Measurements from ENCODE around the gene ZNF892. TPM values are rescaled to one million over a fixed set of nuclear protein-coding genes. Genes with fewer than 3 reads are reported as not detected.

The ZNF892 gene
- total and polyA plus RNA-seq, 4 experiments from 2014 or later, result 0.61 to 5.9 (median 4.7) TPM; not detected in 1

GRCh38 chr2:95215018-95215612 is 7.8 kb downstream of the ZNF892 start:
- H3K36me3 ChIP-seq (ENCODE audit: insufficient read depth, low read length), result peaks cover 9% of the 10 kb centered on the region
- H3K27ac Mint-ChIP-seq, result no peak overlapping the region
- peaks cover 4 to 66% of the 10 kb centered on the region in 2 donors for H3K9me3 ChIP-seq (ENCODE audit: control insufficient read depth in 1 of 2, low read length in 2 of 2)
- ChIA-PET CTCF (ENCODE audit: partially characterized antibody) (no interaction called here), POLR2A (ENCODE audit: partially characterized antibody) (no interaction called here)
- H3K4me1 Mint-ChIP-seq, result no peaks in the 10 kb centered on the region
- peaks cover 88 to 93% of the 10 kb centered on the region in 2 donors for H3K36me3 Mint-ChIP-seq
- no peak overlapping the region for H3K27ac ChIP-seq (ENCODE audit: low read depth, low read length)
- no peaks in the 10 kb centered on the region for H3K27me3 Mint-ChIP-seq
- no peak overlapping the region for H3K4me3 Mint-ChIP-seq
- intact Hi-C loops (cut with micrococcal nuclease), result no loop called here
- no peak overlapping the region for H3K4me3 ChIP-seq (ENCODE audit: low read length in 2 of 2)
- peaks cover 15 to 96% (median 93%) of the 10 kb centered on the region in 8 donors for H3K9me3 Mint-ChIP-seq
- no peak for DNase-seq
- H3K4me1 ChIP-seq (ENCODE audit: insufficient read depth, low read length), result no peaks in the 10 kb centered on the region
- H3K27me3 ChIP-seq (ENCODE audit: insufficient read depth, low read length), result no peaks in the 10 kb centered on the region

GRCh38 chr2:95220449-95220848 is 13.1 kb downstream of the ZNF892 start:
- CTCF ChIA-PET (ENCODE audit: partially characterized antibody), result no interaction called here

DNA sequence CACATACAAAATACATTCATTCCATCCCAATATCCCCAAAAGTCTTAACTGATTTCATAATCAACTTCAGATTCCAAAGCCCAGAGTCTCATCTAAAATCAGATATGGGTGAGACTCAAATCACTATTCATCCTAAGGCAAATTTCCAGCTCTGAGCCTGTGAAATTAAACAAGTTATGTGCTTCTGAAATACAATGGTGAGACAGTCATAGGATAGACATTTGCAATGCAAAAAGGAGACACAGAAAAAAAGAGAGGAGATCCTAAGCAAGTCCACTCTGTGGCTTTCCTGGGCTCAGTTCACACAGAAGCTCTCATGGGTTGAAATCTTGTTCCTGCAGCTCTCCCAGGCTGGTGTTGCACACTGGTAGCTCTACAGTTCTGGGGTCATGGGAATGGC is 18.3 kb downstream of the ZNF892 start:
- H3K27me3 ChIP-seq (ENCODE audit: insufficient read depth, low read length), result no peaks in the 10 kb centered on the region
- H3K4me3 ChIP-seq (ENCODE audit: low read length in 2 of 2), result no peak overlapping the region
- H3K9me3 Mint-ChIP-seq, result peaks cover 0 to 88% (median 74%) of the 10 kb centered on the region in 8 donors
- no peaks in the 10 kb centered on the region for H3K4me1 ChIP-seq (ENCODE audit: insufficient read depth, low read length)
- CTCF ChIA-PET (ENCODE audit: partially characterized antibody), result no interaction called here
- H3K4me3 Mint-ChIP-seq, result no peak overlapping the region
- no peak overlapping the region for H3K27ac ChIP-seq (ENCODE audit: low read depth, low read length)
- no peaks in the 10 kb centered on the region for H3K4me1 Mint-ChIP-seq
- no peak overlapping the region for H3K27ac Mint-ChIP-seq
- no peak for DNase-seq
- intact Hi-C loops (cut with micrococcal nuclease), result no loop called here
- H3K27me3 Mint-ChIP-seq, result peaks cover 0 to 1% of the 10 kb centered on the region in 2 donors
- peaks cover 48 to 57% of the 10 kb centered on the region in 2 donors for H3K36me3 Mint-ChIP-seq
- POLR2A ChIA-PET (ENCODE audit: partially characterized antibody), result no interaction called here
- H3K36me3 ChIP-seq (ENCODE audit: insufficient read depth, low read length), result no peaks in the 10 kb centered on the region
- peaks cover 0 to 9% of the 10 kb centered on the region in 2 donors for H3K9me3 ChIP-seq (ENCODE audit: control insufficient read depth in 1 of 2, low read length in 2 of 2)

More at GRCh38 chr2:95220449-95220848, 13.1 kb downstream of the ZNF892 start:
- Histone ChIP-seq H3K4me3 (ENCODE audit: low read length in 2 of 2) (no peak overlapping the region), H3K27ac (ENCODE audit: low read depth, low read length) (no peak overlapping the region), H3K36me3 (ENCODE audit: insufficient read depth, low read length) (no peaks in the 10 kb centered on the region), H3K4me1 (ENCODE audit: insufficient read depth, low read length) (no peaks in the 10 kb centered on the region), H3K9me3 (ENCODE audit: control insufficient read depth in 1 of 2, low read length in 2 of 2) (peaks cover 4 to 44% of the 10 kb centered on the region in 2 donors), H3K27me3 (ENCODE audit: insufficient read depth, low read length) (no peaks in the 10 kb centered on the region)
- peaks cover 10 to 97% (median 87%) of the 10 kb centered on the region in 8 donors for H3K9me3 Mint-ChIP-seq
- POLR2A ChIA-PET (ENCODE audit: partially characterized antibody), result no interaction called here
- H3K4me3 Mint-ChIP-seq, result no peak overlapping the region
- H3K27me3 Mint-ChIP-seq, result no peaks in the 10 kb centered on the region
- no peak overlapping the region for H3K27ac Mint-ChIP-seq
- no peak for DNase-seq
- H3K36me3 Mint-ChIP-seq, result peaks cover 67 to 74% of the 10 kb centered on the region in 2 donors
- no peaks in the 10 kb centered on the region for H3K4me1 Mint-ChIP-seq
- intact Hi-C loops (cut with micrococcal nuclease), result no loop called here

DNA sequence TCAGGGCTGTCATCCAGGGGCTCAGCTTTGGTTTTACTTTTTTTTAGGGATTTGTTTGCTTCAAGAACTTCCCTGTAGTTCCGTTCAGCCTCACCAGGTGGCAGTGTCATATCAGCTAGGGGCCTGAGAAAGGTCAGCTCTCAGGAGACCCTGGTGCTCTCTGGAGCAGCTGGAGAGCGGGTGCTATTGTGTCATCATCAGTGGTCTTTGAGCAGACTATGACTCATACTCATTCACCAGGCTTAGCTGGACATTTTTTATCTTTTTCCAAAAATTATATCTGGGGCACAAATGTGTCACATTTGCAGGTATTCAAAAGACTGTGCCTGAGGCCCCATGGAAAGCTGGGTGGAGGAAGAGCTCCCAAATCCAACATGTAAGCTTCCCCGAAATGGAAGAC is 24.4 kb downstream of the ZNF892 start:
- H3K4me1 Mint-ChIP-seq, result no peaks in the 10 kb centered on the region
- H3K36me3 Mint-ChIP-seq, result peaks cover 17 to 30% of the 10 kb centered on the region in 2 donors
- H3K27ac Mint-ChIP-seq, result no peak overlapping the region
- ChIA-PET POLR2A (ENCODE audit: partially characterized antibody) (no interaction called here), CTCF (ENCODE audit: partially characterized antibody) (interaction anchor here (1.4 to 2.4 kb wide), 2 partner anchors 9 to 10 kb away, joined by 4 to 6 read pairs; no protein-coding TSS in a partner anchor)
- no peak overlapping the region for H3K27ac ChIP-seq (ENCODE audit: low read depth, low read length)
- no peak for DNase-seq
- peaks cover 0 to 10% of the 10 kb centered on the region in 2 donors for H3K9me3 ChIP-seq (ENCODE audit: control insufficient read depth in 1 of 2, low read length in 2 of 2)
- H3K27me3 ChIP-seq (ENCODE audit: insufficient read depth, low read length), result no peaks in the 10 kb centered on the region
- peaks cover 2 to 81% (median 72%) of the 10 kb centered on the region in 8 donors for H3K9me3 Mint-ChIP-seq
- H3K36me3 ChIP-seq (ENCODE audit: insufficient read depth, low read length), result no peaks in the 10 kb centered on the region
- intact Hi-C loops (cut with micrococcal nuclease), result no loop called here
- peaks cover 1% of the 10 kb centered on the region in 2 donors for H3K27me3 Mint-ChIP-seq
- no peaks in the 10 kb centered on the region for H3K4me1 ChIP-seq (ENCODE audit: insufficient read depth, low read length)
- H3K4me3 Mint-ChIP-seq, result no peak overlapping the region
- no peak overlapping the region for H3K4me3 ChIP-seq (ENCODE audit: low read length in 2 of 2)

- DNase-seq, result no peak
- Histone ChIP-seq H3K36me3 (ENCODE audit: insufficient read depth, low read length) (no peaks in the 10 kb centered on the region), H3K4me3 (ENCODE audit: low read length in 2 of 2) (no peak overlapping the region), H3K9me3 (ENCODE audit: control insufficient read depth in 1 of 2, low read length in 2 of 2) (peaks cover 0 to 10% of the 10 kb centered on the region in 2 donors), H3K27me3 (ENCODE audit: insufficient read depth, low read length) (no peaks in the 10 kb centered on the region), H3K27ac (ENCODE audit: low read depth, low read length) (no peak overlapping the region), H3K4me1 (ENCODE audit: insufficient read depth, low read length) (no peaks in the 10 kb centered on the region)
- peaks cover 17 to 30% of the 10 kb centered on the region in 2 donors for H3K36me3 Mint-ChIP-seq
- intact Hi-C loops (cut with micrococcal nuclease), result no loop called here
- H3K4me1 Mint-ChIP-seq, result no peaks in the 10 kb centered on the region
- peaks cover 2 to 84% (median 73%) of the 10 kb centered on the region in 8 donors for H3K9me3 Mint-ChIP-seq
- H3K4me3 Mint-ChIP-seq, result no peak overlapping the region
- peaks cover 0 to 1% of the 10 kb centered on the region in 2 donors for H3K27me3 Mint-ChIP-seq
- ChIA-PET POLR2A (ENCODE audit: partially characterized antibody) (no interaction called here), CTCF (ENCODE audit: partially characterized antibody) (interaction anchor here (1.4 to 2.4 kb wide), 2 partner anchors 10 kb away, joined by 4 to 6 read pairs; no protein-coding TSS in a partner anchor)
- H3K27ac Mint-ChIP-seq, result no peak overlapping the region
Observed at GRCh38 chr2:95232232-95232631, 24.9 kb downstream of the ZNF892 start.

DNA sequence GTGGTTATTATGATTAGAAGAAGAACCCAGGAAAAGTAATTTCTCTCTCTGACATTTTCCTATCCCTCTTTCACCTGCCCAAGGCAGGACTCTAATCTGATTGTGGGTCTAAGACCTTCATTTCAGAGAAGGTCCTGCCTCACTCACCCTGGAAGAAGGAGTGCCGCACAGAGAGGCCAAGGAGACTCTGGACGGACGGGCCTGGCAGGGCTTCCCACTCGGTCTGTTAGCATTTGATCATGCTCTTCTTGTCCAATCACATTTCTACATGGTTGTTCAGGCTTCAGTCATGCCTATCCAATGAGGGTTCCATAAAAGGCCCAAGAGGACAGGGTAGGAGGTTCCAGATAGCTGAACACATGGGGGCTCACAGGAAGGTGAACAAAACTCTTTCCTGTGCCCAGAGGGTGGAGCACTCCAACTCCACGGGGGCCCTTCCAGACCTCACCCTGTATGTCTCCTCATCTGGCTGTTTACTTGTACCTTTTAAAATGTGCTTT is 27.0 kb downstream of the ZNF892 start:
- no peak overlapping the region for H3K27ac ChIP-seq (ENCODE audit: low read depth, low read length)
- H3K27me3 Mint-ChIP-seq, result peaks cover 0 to 1% of the 10 kb centered on the region in 2 donors
- H3K4me1 ChIP-seq (ENCODE audit: insufficient read depth, low read length), result no peaks in the 10 kb centered on the region
- H3K27me3 ChIP-seq (ENCODE audit: insufficient read depth, low read length), result no peaks in the 10 kb centered on the region
- no peak overlapping the region for H3K4me3 ChIP-seq (ENCODE audit: low read length in 2 of 2)
- H3K4me3 Mint-ChIP-seq, result no peak overlapping the region
- H3K36me3 Mint-ChIP-seq, result peaks cover 12 to 22% of the 10 kb centered on the region in 2 donors
- intact Hi-C loops (cut with micrococcal nuclease), result no loop called here
- H3K27ac Mint-ChIP-seq, result no peak overlapping the region
- H3K36me3 ChIP-seq (ENCODE audit: insufficient read depth, low read length), result no peaks in the 10 kb centered on the region
- CTCF ChIA-PET (ENCODE audit: partially characterized antibody), result no interaction called here
- peaks cover 0 to 6% of the 10 kb centered on the region in 2 donors for H3K9me3 ChIP-seq (ENCODE audit: control insufficient read depth in 1 of 2, low read length in 2 of 2)
- no peaks in the 10 kb centered on the region for H3K4me1 Mint-ChIP-seq
- DNase-seq, result no peak
- peaks cover 2 to 80% (median 69%) of the 10 kb centered on the region in 8 donors for H3K9me3 Mint-ChIP-seq
- POLR2A ChIA-PET (ENCODE audit: partially characterized antibody), result no interaction called here

- no peaks in the 10 kb centered on the region for H3K27me3 ChIP-seq (ENCODE audit: insufficient read depth, low read length)
- no peak for DNase-seq
- no peak overlapping the region for H3K27ac ChIP-seq (ENCODE audit: low read depth, low read length)
- ChIA-PET POLR2A (ENCODE audit: partially characterized antibody) (no interaction called here), CTCF (ENCODE audit: partially characterized antibody) (no interaction called here)
- no peaks in the 10 kb centered on the region for H3K4me1 ChIP-seq (ENCODE audit: insufficient read depth, low read length)
- H3K9me3 ChIP-seq (ENCODE audit: control insufficient read depth in 1 of 2, low read length in 2 of 2), result peaks cover 0 to 6% of the 10 kb centered on the region in 2 donors
- no peaks in the 10 kb centered on the region for H3K36me3 ChIP-seq (ENCODE audit: insufficient read depth, low read length)
- H3K27ac Mint-ChIP-seq, result no peak overlapping the region
- peaks cover 2 to 80% (median 69%) of the 10 kb centered on the region in 8 donors for H3K9me3 Mint-ChIP-seq
- no peaks in the 10 kb centered on the region for H3K4me1 Mint-ChIP-seq
- no peak overlapping the region for H3K4me3 ChIP-seq (ENCODE audit: low read length in 2 of 2)
- no peak overlapping the region for H3K4me3 Mint-ChIP-seq
- H3K27me3 Mint-ChIP-seq, result peaks cover 0 to 1% of the 10 kb centered on the region in 2 donors
- intact Hi-C loops (cut with micrococcal nuclease), result no loop called here
- H3K36me3 Mint-ChIP-seq, result peaks cover 10 to 22% of the 10 kb centered on the region in 2 donors
Observed at GRCh38 chr2:95234816-95235215, 27.5 kb downstream of the ZNF892 start.
